H1 (cell line): ENCODE measurements around the gene SCN4A.

Source experiments
- ATF2 ChIP-seq: IDR thresholded peaks from 2 replicates; pipeline ENCODE4 v1.6.1; 2012; ENCODE audit warnings: low read length, inconsistent platforms
- ATF3 ChIP-seq: IDR thresholded peaks from 2 replicates; pipeline ENCODE4 v1.6.1; 2011; ENCODE audit warnings: low read depth, mild to moderate bottlenecking, low read length; ENCODE audit not compliant: insufficient read depth
- CTCF ChIP-seq, 3 experiments: IDR thresholded peaks; 1 replicate in 2 of 3; 2 replicates in 1 of 3; pipeline versions ENCODE4 v1.5.1 to v1.6.1; 2011; ENCODE audit warnings: low read length in 3 of 3, mild to moderate bottlenecking in 3 of 3, inconsistent platforms in 2 of 3, low read depth in 1 of 3, moderate library complexity in 1 of 3; ENCODE audit not compliant: insufficient read depth in 1 of 3; ENCODE audit errors: control extremely low read depth in 1 of 3
- FOSL1 ChIP-seq: IDR thresholded peaks from 2 replicates; pipeline ENCODE4 v1.6.1; 2011; ENCODE audit warnings: mild to moderate bottlenecking, low read depth, low read length, moderate library complexity; ENCODE audit not compliant: insufficient read depth
- GABPA ChIP-seq: IDR thresholded peaks from 2 replicates; pipeline ENCODE4 v1.6.1; 2011; ENCODE audit warnings: mild to moderate bottlenecking, low read length, moderate library complexity, borderline replicate concordance; ENCODE audit not compliant: insufficient read depth
- HDAC2 ChIP-seq, 2 experiments: fragments of 300-600 bp in 1 of 2; sonication (generic) in 1 of 2; IDR thresholded peaks; 2 replicates each; pipeline ENCODE4 v1.6.1; 2011 to 2012; ENCODE audit warnings: low read depth in 2 of 2, low read length in 2 of 2, mild to moderate bottlenecking in 2 of 2, moderate library complexity in 2 of 2, borderline replicate concordance in 1 of 2, inconsistent platforms in 1 of 2
- NRF1 ChIP-seq: IDR thresholded peaks from 2 replicates; pipeline ENCODE4 v1.6.1; 2011; ENCODE audit warnings: mild to moderate bottlenecking, low read depth, low read length, improper control_type of control experiment
- PHF8 ChIP-seq: fragments of 200-600 bp; sonication (generic); conservative IDR thresholded peaks from 2 replicates; pipeline ENCODE4 v1.7.1; 2012; ENCODE audit warnings: low read depth, mild to moderate bottlenecking, inconsistent platforms, low read length, moderate library complexity
- POLR2A ChIP-seq, 2 experiments: IDR thresholded peaks; 1 replicate in 1 of 2; 2 replicates in 1 of 2; pipeline ENCODE4 v1.6.1; 2011; ENCODE audit warnings: low read depth in 2 of 2, low read length in 2 of 2, mild to moderate bottlenecking in 2 of 2; ENCODE audit errors: control extremely low read depth in 1 of 2
- SAP30 ChIP-seq: fragments of 300-600 bp; sonication (generic); IDR thresholded peaks from 2 replicates; pipeline ENCODE4 v1.7.1; 2012; ENCODE audit warnings: low read length, moderate library complexity, mild to moderate bottlenecking, inconsistent platforms; ENCODE audit not compliant: insufficient read depth, insufficient replicate concordance
- TBP ChIP-seq: IDR thresholded peaks from 2 replicates; pipeline ENCODE4 v1.6.1; 2011; ENCODE audit warnings: low read depth, low read length, improper control_type of control experiment
- USF2 ChIP-seq: IDR thresholded peaks from 2 replicates; pipeline ENCODE4 v1.6.1; 2011; ENCODE audit warnings: low read length, improper control_type of control experiment
- ZNF274 ChIP-seq: IDR thresholded peaks from 2 replicates; pipeline ENCODE4 v1.7.0; 2012; ENCODE audit warnings: low read length, borderline replicate concordance; ENCODE audit errors: extremely low read depth

- no peak for TF ChIP-seq ATF3
- no peak for TF ChIP-seq GABPA
- no peak for TF ChIP-seq ATF2
- no peak for TF ChIP-seq TBP
- peak; percentile 32 to 65 (median 41); a peak in 3 of 4 replicates for TF ChIP-seq CTCF (IDR thresholded peaks at IDR 0.05; ENCODE audit: control extremely low read depth in 1 of 3, insufficient read depth in 1 of 3, low read depth in 1 of 3, low read length in 3 of 3)
- TF ChIP-seq HDAC2 (IDR thresholded peaks at IDR 0.05; ENCODE audit: borderline replicate concordance in 1 of 2, low read depth in 2 of 2, low read length in 2 of 2), result no peak
- TF ChIP-seq PHF8, result no peak
- TF ChIP-seq USF2, result no peak
- TF ChIP-seq FOSL1, result no peak
- TF ChIP-seq NRF1, result no peak
- TF ChIP-seq SAP30, result no peak
- TF ChIP-seq ZNF274, result no peak
- no peak for TF ChIP-seq POLR2A (IDR thresholded peaks at IDR 0.05; ENCODE audit: control extremely low read depth in 1 of 2, low read depth in 2 of 2, low read length in 2 of 2)
Observed at GRCh38 chr17:63985387-63986140, 12.8 kb upstream of the SCN4A start.
